ENCODE measurements around the gene DVL1. TPM values are rescaled to one million over a fixed set of nuclear protein-coding genes. Genes with fewer than 3 reads are reported as not detected.

The DVL1 gene
- total RNA-seq, 1 experiment from 2014 or later: 71.0 TPM

DNA sequence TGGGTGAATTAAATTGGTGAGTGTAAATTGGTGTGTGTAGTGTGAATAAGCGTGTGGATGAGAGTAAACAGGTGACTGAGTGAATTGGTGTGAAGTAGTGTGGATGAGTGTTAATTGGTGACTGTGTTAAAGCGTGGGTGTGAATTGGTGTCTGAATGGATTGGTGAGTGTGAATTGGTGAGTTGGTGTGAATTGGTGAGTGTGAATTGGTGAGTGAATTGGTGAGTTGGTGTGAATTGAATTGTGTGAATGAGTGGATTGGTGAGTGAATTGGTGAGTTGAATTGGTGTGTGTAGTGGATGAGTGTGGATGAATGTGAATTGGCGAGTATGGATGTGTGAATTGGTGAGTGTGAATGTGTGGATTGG, 17.5 kb upstream of the DVL1 start:
- Histone ChIP-seq H3K23ac (ENCODE audit: insufficient read length, low read depth, low read length) (no peak overlapping the region), H4K91ac (ENCODE audit: insufficient read length, low read depth, low read length) (no peak overlapping the region), H3K56ac (ENCODE audit: insufficient read length, low read depth, low read length) (no peak overlapping the region), H2AFZ (ENCODE audit: low read length) (no peak overlapping the region), H2BK5ac (ENCODE audit: insufficient read length, low read length) (no peak overlapping the region), H2AK5ac (ENCODE audit: insufficient read length, low read length) (no peak overlapping the region), H4K20me1 (ENCODE audit: control insufficient read depth, insufficient read depth, insufficient read length) (no peaks in the 10 kb centered on the region), H3K27me3 (ENCODE audit: insufficient read depth, low read length) (no peaks in the 10 kb centered on the region), H2BK120ac (ENCODE audit: low read depth, low read length, poor library complexity, severe bottlenecking) (no peak overlapping the region), H3K14ac (ENCODE audit: insufficient read depth, low read length) (no peak overlapping the region), H3K9me3 (ENCODE audit: control insufficient read depth, low read depth, low read length) (peaks cover 20% of the 10 kb centered on the region), H3K79me2 (ENCODE audit: insufficient read depth, low read length) (no peaks in the 10 kb centered on the region), H3K4me1 (ENCODE audit: insufficient read depth, low read length) (no peaks in the 10 kb centered on the region; the same call in 1 of the 2 replicates), H3K27ac (ENCODE audit: insufficient read length, low read depth, low read length) (no peak overlapping the region), H3T11ph (ENCODE audit: low read length) (no peak overlapping the region), H2BK15ac (ENCODE audit: low read depth, low read length) (no peak overlapping the region), H2BK12ac (ENCODE audit: insufficient read length, low read depth, low read length) (no peak overlapping the region), H3K79me1 (ENCODE audit: insufficient read depth, low read depth, low read length, poor library complexity, severe bottlenecking) (no peaks in the 10 kb centered on the region), H3K4me2 (ENCODE audit: insufficient read depth, insufficient read length, low read length) (no peak overlapping the region), H2BK20ac (ENCODE audit: low read depth, low read length, poor library complexity, severe bottlenecking) (no peak overlapping the region), H3K23me2 (ENCODE audit: insufficient read length, low read depth, low read length, poor library complexity, severe bottlenecking) (peaks cover 3% of the 10 kb centered on the region), H4K8ac (replicated peaks; ENCODE audit: insufficient read length, low read depth, low read length) (no peak overlapping the region), H3K9ac (ENCODE audit: extremely low read depth, insufficient read length, low read length) (no peak overlapping the region), H3K4ac (ENCODE audit: low read depth, low read length) (no peak overlapping the region), H3K18ac (ENCODE audit: insufficient read length, low read depth, low read length) (no peak overlapping the region), H4K5ac (ENCODE audit: insufficient read length, low read depth, low read length) (no peak overlapping the region)
- Mint-ChIP-seq H3K4me3 (no peak overlapping the region), H3K27ac (no peak overlapping the region), H3K36me3 (ENCODE audit: insufficient read depth in 1 of 3, low read depth in 3 of 3) (no peaks in the 10 kb centered on the region), H3K27me3 (ENCODE audit: low read depth) (peaks cover 27% of the 10 kb centered on the region), H3K9me3 (no peaks in the 10 kb centered on the region; a peak in 1 of 5 replicates), H3K4me1 (peaks cover 5 to 7% of the 10 kb centered on the region in 2 experiments)
- TF ChIP-seq, protein P1, sequence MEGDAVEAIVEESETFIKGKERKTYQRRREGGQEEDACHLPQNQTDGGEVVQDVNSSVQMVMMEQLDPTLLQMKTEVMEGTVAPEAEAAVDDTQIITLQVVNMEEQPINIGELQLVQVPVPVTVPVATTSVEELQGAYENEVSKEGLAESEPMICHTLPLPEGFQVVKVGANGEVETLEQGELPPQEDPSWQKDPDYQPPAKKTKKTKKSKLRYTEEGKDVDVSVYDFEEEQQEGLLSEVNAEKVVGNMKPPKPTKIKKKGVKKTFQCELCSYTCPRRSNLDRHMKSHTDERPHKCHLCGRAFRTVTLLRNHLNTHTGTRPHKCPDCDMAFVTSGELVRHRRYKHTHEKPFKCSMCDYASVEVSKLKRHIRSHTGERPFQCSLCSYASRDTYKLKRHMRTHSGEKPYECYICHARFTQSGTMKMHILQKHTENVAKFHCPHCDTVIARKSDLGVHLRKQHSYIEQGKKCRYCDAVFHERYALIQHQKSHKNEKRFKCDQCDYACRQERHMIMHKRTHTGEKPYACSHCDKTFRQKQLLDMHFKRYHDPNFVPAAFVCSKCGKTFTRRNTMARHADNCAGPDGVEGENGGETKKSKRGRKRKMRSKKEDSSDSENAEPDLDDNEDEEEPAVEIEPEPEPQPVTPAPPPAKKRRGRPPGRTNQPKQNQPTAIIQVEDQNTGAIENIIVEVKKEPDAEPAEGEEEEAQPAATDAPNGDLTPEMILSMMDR (conservative IDR thresholded peaks at IDR 0.05): no peak
- WGBS (ENCODE audit: extremely low coverage, insufficient read length, low lambda C conversion rate): 100% methylated on average over 3 of the region's 3 CpGs
- DNase-seq: no peak
